ENCODE measurements around the gene SLCO4A1. TPM values are rescaled to one million over a fixed set of nuclear protein-coding genes. Genes with fewer than 3 reads are reported as not detected.

Gene SLCO4A1
- total RNA-seq, 1 donor from 2014 or later: 0.90 TPM

DNA sequence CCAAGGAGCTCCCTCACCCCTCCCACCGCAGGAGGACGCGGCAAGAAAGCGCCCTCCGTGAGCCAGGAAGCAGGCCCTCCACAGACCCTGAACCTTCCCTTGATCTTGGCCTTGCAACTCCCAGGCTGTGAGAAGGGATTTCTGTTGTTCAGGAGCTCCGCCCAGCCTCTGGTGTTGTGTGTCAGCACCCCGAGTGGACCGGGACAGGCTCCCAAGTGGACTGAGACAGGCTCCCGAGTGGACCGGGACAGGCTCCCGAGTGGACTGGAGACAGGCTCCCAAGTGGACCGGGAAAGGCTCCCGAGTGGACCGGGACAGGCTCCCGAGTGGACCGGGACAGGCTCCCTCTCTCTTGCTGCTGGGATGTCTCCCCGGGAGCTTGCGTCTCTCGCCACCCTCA, 57.0 kb downstream of the SLCO4A1 start:
- no peak for DNase-seq (ENCODE audit: low read depth in 2 of 2)

DNA sequence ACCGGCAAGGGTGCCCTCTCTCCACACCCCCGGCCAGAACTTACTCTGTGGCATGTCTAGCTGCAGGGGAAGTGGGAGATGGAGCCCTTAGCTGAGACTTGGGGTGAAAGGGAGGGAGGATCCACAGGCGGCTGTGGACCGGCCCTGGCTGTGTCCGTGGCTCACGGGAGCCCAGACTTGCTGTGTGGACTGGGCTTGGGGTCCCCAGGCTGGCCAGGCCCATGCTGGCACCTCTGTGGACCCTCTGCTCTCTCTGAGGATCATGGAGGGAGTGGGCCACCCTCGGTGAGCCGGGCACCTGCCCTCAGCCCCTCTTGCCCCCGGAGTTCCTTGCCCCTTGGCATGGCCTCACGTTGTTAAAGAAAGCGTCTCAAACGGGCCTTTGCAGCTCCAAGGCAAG, 57.4 kb downstream of the SLCO4A1 start:
- no peak for DNase-seq (ENCODE audit: low read depth in 2 of 2)

DNA sequence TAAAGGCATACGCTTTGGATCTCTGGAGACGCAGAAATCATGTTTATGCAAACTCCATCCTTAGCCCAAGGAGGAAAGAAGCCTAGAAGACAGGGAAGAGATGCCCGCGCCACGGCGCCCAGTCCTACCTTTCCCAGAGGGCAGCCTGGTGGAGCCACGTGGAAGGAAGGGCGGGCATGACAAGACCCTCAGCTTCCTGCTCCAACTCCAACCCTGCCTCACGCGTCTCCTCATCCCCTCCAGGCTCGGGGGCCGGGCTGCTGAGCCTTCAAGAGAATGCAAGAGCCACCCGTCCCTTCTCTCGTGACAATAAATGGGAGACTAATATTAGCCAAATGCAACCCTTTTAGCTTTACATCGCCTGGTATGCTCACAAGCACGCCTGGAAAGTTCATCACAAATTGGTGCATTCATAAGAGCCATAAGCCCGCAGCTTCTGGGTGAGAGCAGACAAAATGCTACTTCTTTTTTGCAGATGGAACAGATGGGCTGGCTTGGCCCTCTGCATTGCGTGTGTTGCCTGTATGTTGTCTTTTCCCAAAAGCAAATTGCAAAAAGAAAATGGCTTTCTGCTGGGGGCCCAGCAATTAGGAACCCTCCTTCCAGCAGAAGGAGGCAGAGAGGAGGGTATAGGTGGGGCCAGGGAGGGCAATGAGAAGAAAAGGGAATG, 58.1 kb downstream of the SLCO4A1 start:
- no peak for DNase-seq (ENCODE audit: low read depth in 2 of 2)

- DNase-seq (ENCODE audit: low read depth in 2 of 2): no peak
These were observed 59.1 kb downstream of the SLCO4A1 start for GRCh38 chr20:62701161-62702012.

DNA sequence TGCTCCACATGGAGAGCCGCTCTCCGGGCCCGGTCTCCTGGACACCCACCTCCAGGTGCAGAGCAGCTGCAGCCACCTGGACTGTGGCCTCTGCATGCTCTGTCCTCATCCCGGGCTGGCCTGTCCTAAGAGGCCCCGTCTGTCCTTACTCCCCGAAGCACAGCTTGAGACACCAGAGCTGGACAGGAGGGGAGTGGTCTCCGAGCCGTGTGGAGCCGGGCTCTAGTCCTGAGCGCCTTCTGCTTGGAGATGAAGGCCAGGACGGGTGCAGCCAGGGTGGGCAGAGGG, 59.7 kb downstream of the SLCO4A1 start:
- DNase-seq (ENCODE audit: low read depth in 2 of 2): no peak

DNA sequence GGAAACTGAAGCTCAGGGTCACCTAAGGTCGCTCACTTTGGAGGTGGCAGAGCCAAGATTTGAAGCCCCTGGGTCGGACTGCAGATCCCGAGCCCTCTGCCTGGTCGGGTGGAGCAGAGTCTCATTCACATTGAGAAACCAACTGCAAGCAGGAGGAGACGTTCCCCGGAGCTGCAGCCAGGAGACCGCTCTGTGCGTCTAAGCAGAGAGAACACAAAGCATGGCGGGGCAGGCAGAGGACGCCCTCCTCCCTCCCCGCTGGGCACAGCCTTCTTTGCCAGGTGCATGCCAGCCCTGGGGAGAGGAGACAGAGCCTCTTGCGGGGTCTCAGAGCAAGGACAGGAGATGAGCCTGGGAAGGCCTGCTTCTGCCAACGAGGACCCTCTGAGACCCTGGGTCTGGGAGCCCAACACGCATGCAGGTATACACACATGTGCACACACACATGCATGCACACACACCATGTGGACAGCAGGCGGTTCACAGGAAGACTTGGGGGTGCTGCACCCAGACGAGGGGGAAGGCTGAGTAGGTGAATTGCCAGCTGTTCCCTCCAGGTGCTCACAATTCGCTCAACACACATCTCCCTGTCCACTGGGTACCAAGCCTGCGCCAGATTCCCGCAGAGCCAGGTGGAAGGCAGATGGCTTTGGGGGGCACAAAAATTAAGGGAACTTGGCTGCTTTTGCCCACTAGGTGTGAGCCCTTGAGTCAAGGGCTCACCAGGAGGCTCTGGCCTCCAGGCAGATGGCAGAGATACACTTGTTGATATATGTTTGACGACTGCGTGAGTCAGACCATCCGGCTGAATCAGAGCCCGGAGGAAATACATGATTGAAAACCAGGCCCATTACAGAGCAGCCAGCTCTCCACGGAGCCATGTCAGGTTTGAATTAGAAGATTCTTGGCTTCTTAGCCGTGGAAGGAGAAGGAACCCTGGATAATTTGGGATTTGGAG, 60.9 kb downstream of the SLCO4A1 start:
- DNase-seq (ENCODE audit: low read depth in 2 of 2): peak; percentile 79 to 97

DNA sequence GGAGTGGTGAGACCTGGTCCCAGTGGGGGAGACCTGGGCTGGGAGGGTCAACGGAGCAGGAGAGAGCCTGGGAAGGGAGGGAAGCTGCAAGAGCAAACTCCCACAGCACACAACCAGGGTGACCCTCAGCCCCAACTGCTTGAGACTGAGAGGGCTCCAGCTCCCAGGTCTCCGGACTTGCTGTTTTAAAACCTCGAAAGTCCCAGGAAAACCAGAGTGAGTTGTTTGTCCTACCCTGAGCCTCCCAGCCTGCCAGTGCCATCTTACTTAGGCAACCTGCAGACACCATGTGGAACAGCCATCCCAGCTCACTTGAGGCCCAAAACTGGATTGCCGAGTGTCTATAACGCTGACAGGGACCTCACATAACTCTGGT, 61.5 kb downstream of the SLCO4A1 start:
- DNase-seq (ENCODE audit: low read depth in 2 of 2): no peak

DNA sequence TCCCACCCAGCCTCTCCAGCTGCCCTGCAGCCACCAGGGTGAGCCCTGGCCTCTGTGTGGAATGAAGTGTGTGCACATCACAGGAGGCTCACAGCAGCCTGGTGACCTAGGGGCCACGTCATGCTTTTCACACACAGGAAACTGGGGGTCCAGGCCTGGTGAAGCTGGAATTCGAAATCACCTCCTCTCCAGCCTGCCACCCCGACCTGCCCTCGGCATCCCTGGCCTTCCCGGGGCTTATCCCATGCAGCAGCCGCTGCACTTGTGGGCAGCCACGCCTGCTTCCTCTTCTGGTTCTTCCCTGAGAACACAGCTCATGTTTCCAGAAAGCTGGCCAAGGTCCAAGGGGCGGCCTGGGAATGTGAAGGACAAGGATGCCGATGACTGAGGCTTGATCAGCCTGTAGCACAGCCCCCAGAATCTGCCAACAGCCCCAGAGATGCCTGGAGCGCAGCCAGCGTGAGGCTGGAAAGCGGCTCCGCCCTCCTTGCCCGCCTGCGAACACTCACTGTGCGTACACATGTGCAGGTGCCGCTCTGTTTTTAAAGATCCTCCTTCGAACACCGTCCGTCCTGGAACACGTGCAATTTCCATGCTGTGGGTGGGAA, 62.1 kb downstream of the SLCO4A1 start:
- peak; percentile 79 to 99 for DNase-seq (ENCODE audit: low read depth in 2 of 2)

DNA sequence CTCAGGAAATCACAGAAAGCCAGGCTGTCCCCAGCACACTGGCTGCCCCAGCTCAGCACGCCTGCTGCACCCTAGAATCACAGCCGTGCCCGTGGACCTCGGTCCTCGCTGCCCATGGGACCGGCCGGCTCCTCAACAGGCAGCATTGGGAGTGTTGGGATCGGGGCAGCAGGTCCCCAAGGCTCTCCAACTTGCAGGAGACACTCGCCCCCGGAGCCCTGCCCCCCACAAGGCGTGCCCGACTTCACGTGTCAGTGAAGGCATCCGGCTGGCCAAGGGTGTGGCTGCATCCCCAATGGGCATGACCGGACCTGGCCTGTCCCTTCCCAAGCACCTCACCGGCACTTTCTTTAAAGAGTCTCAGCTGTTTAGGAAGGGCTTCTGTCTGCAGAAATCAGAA, 63.3 kb downstream of the SLCO4A1 start:
- no peak for DNase-seq (ENCODE audit: low read depth in 2 of 2)

GRCh38 chr20:62706344-62706743, 64.0 kb downstream of the SLCO4A1 start:
- DNase-seq (ENCODE audit: low read depth in 2 of 2): no peak

DNA sequence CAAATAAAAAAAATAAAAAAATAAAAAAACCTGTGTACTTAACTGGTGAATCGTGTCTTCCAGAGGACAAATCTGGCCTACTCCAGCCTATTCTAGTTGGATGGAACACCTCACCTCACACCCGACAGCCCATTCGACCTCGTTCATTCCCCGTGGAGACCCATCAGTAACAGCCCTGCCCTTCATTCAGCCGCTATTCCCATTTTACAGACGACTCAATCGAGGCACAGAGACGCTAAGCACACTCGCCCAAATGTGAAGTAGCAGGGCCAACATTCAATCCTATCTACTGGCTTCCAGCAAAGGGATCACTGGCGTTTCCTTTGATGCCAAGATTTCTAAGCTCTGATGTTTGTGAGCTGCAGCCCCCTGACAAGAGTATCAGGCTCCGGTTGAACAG, 64.6 kb downstream of the SLCO4A1 start:
- no peak for DNase-seq (ENCODE audit: low read depth in 2 of 2)

- DNase-seq (ENCODE audit: low read depth in 2 of 2): no peak
These were observed 65.1 kb downstream of the SLCO4A1 start for GRCh38 chr20:62707276-62707920.

DNA sequence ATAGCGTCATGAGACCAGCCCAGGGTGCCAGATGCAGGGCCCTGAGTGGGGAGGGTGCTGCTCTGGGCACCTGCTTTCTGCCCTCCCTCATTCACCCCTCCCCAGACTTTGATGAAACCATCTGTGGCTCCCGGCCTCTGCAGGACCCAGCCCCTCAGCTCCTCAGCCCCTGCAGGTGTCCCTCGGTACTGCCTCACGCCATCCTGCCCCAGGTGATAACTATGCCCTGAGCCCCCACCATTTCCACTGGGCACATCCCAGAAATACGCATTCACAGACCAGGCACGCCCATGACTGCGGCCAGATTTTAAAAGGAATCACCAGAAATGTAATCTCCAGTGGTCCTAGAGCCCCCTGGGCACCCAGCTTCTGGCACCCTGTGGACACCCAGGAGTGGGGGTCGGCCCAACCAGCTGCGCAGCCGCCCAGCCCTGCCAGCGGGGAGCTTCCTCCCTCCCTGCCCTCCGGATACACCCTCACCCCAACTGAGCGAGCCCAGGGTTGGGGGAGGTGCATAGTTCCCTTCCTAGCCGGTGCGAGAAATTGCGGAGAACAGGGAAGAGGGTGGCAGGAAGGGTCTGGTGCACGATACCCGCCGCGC, 65.7 kb downstream of the SLCO4A1 start:
- no peak for DNase-seq (ENCODE audit: low read depth in 2 of 2)

- peak in 1 of 2 donors; percentile 23 for DNase-seq (ENCODE audit: low read depth in 2 of 2)
These were observed 66.6 kb downstream of the SLCO4A1 start, which contains the start of gene NTSR1 for GRCh38 chr20:62708591-62709536. NTSR1 (plus strand) TSS chr20:62708836; CDS start chr20:62709208, 372 bp downstream.

DNA sequence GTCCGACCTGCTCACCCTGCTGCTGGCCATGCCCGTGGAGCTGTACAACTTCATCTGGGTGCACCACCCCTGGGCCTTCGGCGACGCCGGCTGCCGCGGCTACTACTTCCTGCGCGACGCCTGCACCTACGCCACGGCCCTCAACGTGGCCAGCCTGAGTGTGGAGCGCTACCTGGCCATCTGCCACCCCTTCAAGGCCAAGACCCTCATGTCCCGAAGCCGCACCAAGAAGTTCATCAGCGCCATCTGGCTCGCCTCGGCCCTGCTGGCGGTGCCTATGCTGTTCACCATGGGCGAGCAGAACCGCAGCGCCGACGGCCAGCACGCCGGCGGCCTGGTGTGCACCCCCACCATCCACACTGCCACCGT, 67.2 kb downstream of the SLCO4A1 start:
- DNase-seq (ENCODE audit: low read depth in 2 of 2): no peak

- DNase-seq (ENCODE audit: low read depth in 2 of 2): no peak
These were observed 68.0 kb downstream of the SLCO4A1 start for GRCh38 chr20:62710221-62710885.

GRCh38 chr20:62710886-62711702, 68.8 kb downstream of the SLCO4A1 start:
- peak in 1 of 2 donors; percentile 13 for DNase-seq (ENCODE audit: low read depth in 2 of 2)

DNA sequence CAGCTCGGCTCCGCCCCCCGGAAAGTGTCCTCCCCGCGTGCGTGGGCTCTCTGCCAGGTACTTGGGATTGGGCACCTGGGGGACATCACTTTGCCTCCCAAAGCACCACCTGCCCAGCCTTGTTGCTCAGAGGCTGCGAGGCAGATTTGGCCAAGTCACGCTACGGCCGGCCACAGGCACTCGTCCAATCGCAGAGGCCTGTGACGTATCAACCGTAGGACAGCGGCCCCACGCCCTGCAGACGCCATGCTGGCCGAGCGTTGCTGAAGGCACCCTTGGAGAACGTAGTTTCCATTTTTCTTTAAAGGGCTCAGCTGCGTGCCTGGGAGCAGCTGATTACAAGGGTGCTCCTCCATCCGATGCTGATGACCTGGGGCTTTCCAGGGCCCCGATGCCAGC, 69.4 kb downstream of the SLCO4A1 start:
- DNase-seq (ENCODE audit: low read depth in 2 of 2): no peak

All from dermis microvascular lymphatic vessel endothelial cell (primary cell).